ENCODE measurements around the gene XIRP1. TPM values are rescaled to one million over a fixed set of nuclear protein-coding genes. Genes with fewer than 3 reads are reported as not detected.
A peak's percentile ranks its signal among the peaks of the same experiment; 100 is the strongest.

XIRP1 gene
- total RNA-seq, 1 donor from 2014 or later, result not detected

GRCh38 chr3:39164414-39164813 is 28.0 kb downstream of the XIRP1 start:
- peaks cover under 1% of the 10 kb centered on the region for H3K27me3 Mint-ChIP-seq
- peaks cover 5% of the 10 kb centered on the region for H3K9me3 Mint-ChIP-seq (ENCODE audit: low read depth)
- no peak overlapping the region for H3K27ac Mint-ChIP-seq
- TF ChIP-seq CTCF (IDR thresholded peaks at IDR 0.05; ENCODE audit: unreplicated experiment), result no peak
- peaks cover 4% of the 10 kb centered on the region for H3K4me1 Mint-ChIP-seq (ENCODE audit: low read depth)
- no peak overlapping the region for H3K4me3 Mint-ChIP-seq (ENCODE audit: low read depth)
- no peaks in the 10 kb centered on the region for H3K36me3 Mint-ChIP-seq (ENCODE audit: insufficient read depth)
- no peak for DNase-seq (ENCODE audit: low spot score, unreplicated experiment)

DNA sequence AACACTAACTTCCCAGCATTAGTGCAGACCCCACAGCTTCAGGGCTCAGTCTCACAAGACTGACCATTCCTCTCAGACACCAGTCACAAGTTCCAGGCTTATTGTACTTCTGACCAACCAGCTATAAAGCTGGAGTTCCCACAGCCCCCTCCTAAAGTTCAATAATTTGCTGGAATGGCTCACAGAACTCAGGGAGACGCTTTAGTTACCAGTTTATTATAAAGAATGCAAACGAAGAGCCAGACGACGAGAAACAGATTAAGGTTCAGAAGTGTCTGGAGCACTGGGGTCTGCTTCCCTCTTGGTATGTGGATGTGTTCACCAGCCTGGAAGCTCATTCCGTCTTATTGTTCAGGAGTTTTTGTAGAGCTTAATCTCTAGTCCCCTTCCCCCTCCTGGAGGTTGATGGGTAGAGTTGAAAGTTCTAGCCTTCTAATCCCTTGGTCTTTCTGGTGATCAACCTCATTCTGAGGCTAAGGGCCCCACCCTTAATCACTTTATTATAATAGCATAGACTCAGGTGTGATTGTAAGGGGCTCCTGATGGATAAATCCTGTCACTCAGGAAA is 34.2 kb downstream of the XIRP1 start:
- no peak overlapping the region for H3K4me3 Mint-ChIP-seq (ENCODE audit: low read depth)
- H3K9me3 Mint-ChIP-seq (ENCODE audit: low read depth), result peaks cover 2% of the 10 kb centered on the region
- H3K27me3 Mint-ChIP-seq, result peaks cover 3% of the 10 kb centered on the region
- H3K36me3 Mint-ChIP-seq (ENCODE audit: insufficient read depth), result no peaks in the 10 kb centered on the region
- no peak for DNase-seq (ENCODE audit: low spot score, unreplicated experiment)
- H3K27ac Mint-ChIP-seq, result no peak overlapping the region
- no peak for TF ChIP-seq CTCF (IDR thresholded peaks at IDR 0.05; ENCODE audit: unreplicated experiment)
- peaks cover 26% of the 10 kb centered on the region for H3K4me1 Mint-ChIP-seq (ENCODE audit: low read depth)

- Mint-ChIP-seq H3K27ac (no peak overlapping the region), H3K4me3 (ENCODE audit: low read depth) (no peak overlapping the region), H3K4me1 (ENCODE audit: low read depth) (peaks cover 29% of the 10 kb centered on the region), H3K36me3 (ENCODE audit: insufficient read depth) (no peaks in the 10 kb centered on the region), H3K9me3 (ENCODE audit: low read depth) (no peaks in the 10 kb centered on the region), H3K27me3 (peaks cover 3% of the 10 kb centered on the region)
- no peak for DNase-seq (ENCODE audit: low spot score, unreplicated experiment)
- no peak for TF ChIP-seq CTCF (IDR thresholded peaks at IDR 0.05; ENCODE audit: unreplicated experiment)
Measured at GRCh38 chr3:39157359-39157758, 35.0 kb downstream of the XIRP1 start.

DNA sequence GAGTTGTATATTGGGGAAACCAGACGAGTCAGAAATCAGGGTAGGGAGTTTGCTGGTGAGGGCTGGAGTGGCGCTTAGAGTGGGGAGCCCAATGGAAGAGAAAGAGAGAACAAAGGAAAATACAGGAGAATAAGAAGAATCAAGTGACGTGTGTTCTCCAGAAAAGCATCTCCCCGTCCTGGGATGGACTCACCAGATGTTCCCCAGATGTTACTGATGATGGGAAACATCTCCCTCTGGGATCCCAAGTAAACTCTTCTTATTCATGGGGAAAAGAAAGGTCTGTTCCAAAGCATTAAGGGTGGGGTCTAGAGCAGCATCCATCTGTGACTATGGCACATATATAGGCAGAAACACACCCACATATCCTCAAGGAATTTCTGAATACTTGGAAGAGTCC is 36.0 kb downstream of the XIRP1 start:
- Mint-ChIP-seq H3K4me1 (ENCODE audit: low read depth) (peaks cover 37% of the 10 kb centered on the region), H3K27me3 (peaks cover 3% of the 10 kb centered on the region), H3K4me3 (ENCODE audit: low read depth) (no peak overlapping the region)

DNA sequence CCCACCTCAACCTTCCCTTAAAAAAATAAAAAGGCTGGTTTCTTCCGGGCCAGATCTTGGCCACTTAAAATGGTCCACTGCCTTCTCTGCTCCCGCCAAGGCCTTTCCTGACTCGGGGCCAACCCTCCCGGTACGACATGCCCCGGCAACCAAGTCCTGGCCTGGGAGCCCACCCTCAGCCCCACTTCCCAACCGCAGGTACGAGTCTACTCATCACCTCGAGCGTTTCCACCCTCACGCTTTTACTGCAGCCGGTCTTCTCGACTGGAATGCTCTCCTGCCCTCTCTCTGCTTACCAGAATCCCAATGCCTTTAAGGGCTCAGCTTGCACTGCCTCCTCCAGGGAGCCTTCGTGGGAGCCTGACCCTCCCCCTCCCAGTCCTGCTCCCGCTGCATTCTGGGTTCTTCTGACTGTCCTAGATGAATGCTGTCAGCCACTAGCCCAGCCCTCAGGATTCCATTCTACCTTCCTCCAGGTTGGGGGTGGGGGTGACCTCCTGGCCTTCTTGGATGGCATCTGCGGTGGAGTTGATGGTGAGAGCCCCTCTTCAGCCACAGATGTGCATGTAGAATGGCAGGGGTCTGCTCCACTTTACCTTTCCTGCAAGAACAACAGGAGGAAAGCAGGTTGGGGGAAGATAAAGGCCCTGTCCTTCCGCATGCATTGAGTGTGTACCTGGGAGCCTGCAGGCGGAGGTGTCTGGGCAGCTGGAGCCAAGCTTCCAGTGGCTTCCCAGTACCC is 37.9 kb downstream of the XIRP1 start:
- Mint-ChIP-seq H3K36me3 (ENCODE audit: insufficient read depth) (no peaks in the 10 kb centered on the region), H3K9me3 (ENCODE audit: low read depth) (no peaks in the 10 kb centered on the region), H3K27me3 (peaks cover 3% of the 10 kb centered on the region), H3K4me1 (ENCODE audit: low read depth) (peaks cover 57% of the 10 kb centered on the region), H3K27ac (peak overlapping the region; percentile 92), H3K4me3 (ENCODE audit: low read depth) (peak overlapping the region; percentile 71)
- TF ChIP-seq CTCF (IDR thresholded peaks at IDR 0.05; ENCODE audit: unreplicated experiment), result no peak
- DNase-seq (ENCODE audit: low spot score, unreplicated experiment), result no peak

More for the DNA sequence above, 36.0 kb downstream of the XIRP1 start:
- TF ChIP-seq CTCF (IDR thresholded peaks at IDR 0.05; ENCODE audit: unreplicated experiment), result no peak
- H3K27ac Mint-ChIP-seq, result no peak overlapping the region
- no peaks in the 10 kb centered on the region for H3K36me3 Mint-ChIP-seq (ENCODE audit: insufficient read depth)
- no peak for DNase-seq (ENCODE audit: low spot score, unreplicated experiment)
- no peaks in the 10 kb centered on the region for H3K9me3 Mint-ChIP-seq (ENCODE audit: low read depth)
